ENCODE data around the gene C12orf42. TPM values are rescaled to one million over a fixed set of nuclear protein-coding genes. Genes with fewer than 3 reads are reported as not detected.

The C12orf42 gene
- total and polyA plus RNA-seq, 2 of the 4 experiments (the other 2 are of a cell fraction), result not detected

DNA sequence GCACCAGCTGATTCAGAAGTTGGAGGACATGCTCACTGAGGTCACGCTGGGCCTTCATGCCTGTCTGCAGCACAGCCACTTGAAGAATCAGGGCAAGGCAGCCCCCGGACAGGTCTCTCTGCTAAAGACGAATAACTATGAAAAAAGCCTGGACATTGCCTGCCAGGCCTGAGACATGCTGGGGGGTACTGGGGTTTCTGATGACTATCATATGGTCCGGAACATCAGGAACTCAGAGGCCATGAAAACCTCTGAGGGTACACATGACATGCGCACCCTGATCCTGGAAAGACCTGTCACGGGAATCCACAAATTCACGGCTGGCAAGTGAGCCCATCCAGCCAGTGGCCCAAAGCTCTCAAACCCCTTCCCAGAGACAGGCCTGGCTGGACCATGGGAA, 8.8 kb upstream of the C12orf42 start:
- DNase-seq (no peak), ATAC-seq (ENCODE audit: low read depth) (no peak)

More for the DNA sequence above, 8.8 kb upstream of the C12orf42 start:
- WGBS, 2 experiments (ENCODE audit: extremely low coverage in 2 of 2, insufficient read length in 1 of 2), result no CpG with 5 or more reads among the region's 7 CpGs
- ChIA-PET CTCF (no interaction called here), POLR2A (ENCODE audit: unreplicated experiment) (no interaction called here)
- H3K56ac ChIP-seq (ENCODE audit: extremely low read depth, insufficient read depth, low read length), result no peak overlapping the region
- no peak overlapping the region for H2AFZ ChIP-seq (replicated peaks; ENCODE audit: low read length, poor library complexity)
- no peaks in the 10 kb centered on the region; the same call in 1 of the 2 replicates for H3K9me3 ChIP-seq (ENCODE audit: control insufficient read depth, insufficient read depth, low read length)
- H2BK15ac ChIP-seq (ENCODE audit: low read depth, low read length), result no peak overlapping the region
- H3K4me2 ChIP-seq (ENCODE audit: low read depth, low read length), result no peak overlapping the region
- H3K79me1 ChIP-seq (ENCODE audit: low read depth in 1 of 2, low read length in 2 of 2), result no peaks in the 10 kb centered on the region
- no peaks in the 10 kb centered on the region for H3K4me1 ChIP-seq (ENCODE audit: control insufficient read depth, insufficient read depth, low read length)
- dilution Hi-C loops (cut with HindIII; ENCODE audit: low sequenced_read_pairs, unreplicated experiment) (no loop called here), in situ Hi-C loops (cut with MboI; ENCODE audit: low sequenced_read_pairs) (no loop called here), intact Hi-C loops (cut with micrococcal nuclease) (no loop called here)
- H3K9me1 ChIP-seq (ENCODE audit: insufficient read depth, low read length), result no peaks in the 10 kb centered on the region
- H4K20me1 ChIP-seq (ENCODE audit: insufficient read depth, low read length), result no peaks in the 10 kb centered on the region
- no peak overlapping the region for H3K23ac ChIP-seq (ENCODE audit: low read depth, low read length)
- H2AK5ac ChIP-seq (ENCODE audit: low read depth, low read length), result no peak overlapping the region
- no peak overlapping the region for H3K18ac ChIP-seq (ENCODE audit: low read depth, low read length)
- H2BK120ac ChIP-seq (ENCODE audit: low read depth, low read length), result no peak overlapping the region
- H3K27ac ChIP-seq (ENCODE audit: insufficient read depth, low read length), result no peak overlapping the region
- H3K4me3 ChIP-seq (ENCODE audit: insufficient read depth, low read depth, low read length), result no peak overlapping the region
- no peak overlapping the region for H4K91ac ChIP-seq (ENCODE audit: insufficient read depth, low read depth, low read length)
- no peak overlapping the region for H3K9ac ChIP-seq (ENCODE audit: low read depth, low read length)
- no peaks in the 10 kb centered on the region for H3K36me3 ChIP-seq (ENCODE audit: control insufficient read depth, insufficient read depth, low read length)
- no peak overlapping the region for H3K4ac ChIP-seq (ENCODE audit: low read depth, low read length)
- H2AK9ac ChIP-seq (replicated peaks; ENCODE audit: low read depth, low read length, poor library complexity), result no peak overlapping the region
- no peak overlapping the region for H4K5ac ChIP-seq (ENCODE audit: low read depth, low read length)
- no peak overlapping the region for H2BK20ac ChIP-seq (ENCODE audit: low read depth, low read length)
- no peak overlapping the region for H3K14ac ChIP-seq (replicated peaks; ENCODE audit: low read depth, low read length)
- BruUV-seq (replicated peaks), result no TSS peak
- TF ChIP-seq USF2 (IDR thresholded peaks at IDR 0.05; ENCODE audit: low read depth, low read length) (no peak), NFE2L2 (IDR thresholded peaks at IDR 0.05; ENCODE audit: low read depth, low read length) (no peak), MAFK (IDR thresholded peaks at IDR 0.05; ENCODE audit: low read depth, low read length) (no peak), SMC3 (IDR thresholded peaks at IDR 0.05; ENCODE audit: low read depth, low read length) (no peak), CHD1 (IDR thresholded peaks at IDR 0.05; ENCODE audit: low read depth, low read length) (no peak), POLR2A (IDR thresholded peaks at IDR 0.05; ENCODE audit: low read depth, low read length) (no peak), MAZ (IDR thresholded peaks at IDR 0.05; ENCODE audit: borderline replicate concordance, low read depth, low read length) (no peak), RAD21 (IDR thresholded peaks at IDR 0.05; ENCODE audit: low read length) (no peak), FOS (IDR thresholded peaks at IDR 0.05; ENCODE audit: low read depth, low read length) (no peak), RFX5 (IDR thresholded peaks at IDR 0.05; ENCODE audit: low read depth, low read length) (no peak), MXI1 (IDR thresholded peaks at IDR 0.05; ENCODE audit: borderline replicate concordance, low read depth, low read length) (no peak), CEBPB (IDR thresholded peaks at IDR 0.05; ENCODE audit: low read depth, low read length) (no peak), RCOR1 (IDR thresholded peaks at IDR 0.05; ENCODE audit: insufficient replicate concordance, low read length) (no peak), BHLHE40 (IDR thresholded peaks at IDR 0.05; ENCODE audit: low read depth, low read length) (no peak)
- TF ChIP-seq, protein P1, sequence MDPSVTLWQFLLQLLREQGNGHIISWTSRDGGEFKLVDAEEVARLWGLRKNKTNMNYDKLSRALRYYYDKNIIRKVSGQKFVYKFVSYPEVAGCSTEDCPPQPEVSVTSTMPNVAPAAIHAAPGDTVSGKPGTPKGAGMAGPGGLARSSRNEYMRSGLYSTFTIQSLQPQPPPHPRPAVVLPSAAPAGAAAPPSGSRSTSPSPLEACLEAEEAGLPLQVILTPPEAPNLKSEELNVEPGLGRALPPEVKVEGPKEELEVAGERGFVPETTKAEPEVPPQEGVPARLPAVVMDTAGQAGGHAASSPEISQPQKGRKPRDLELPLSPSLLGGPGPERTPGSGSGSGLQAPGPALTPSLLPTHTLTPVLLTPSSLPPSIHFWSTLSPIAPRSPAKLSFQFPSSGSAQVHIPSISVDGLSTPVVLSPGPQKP (IDR thresholded peaks at IDR 0.05; ENCODE audit: borderline replicate concordance, low read depth, low read length), result no peak
- TF ChIP-seq, protein P2, sequence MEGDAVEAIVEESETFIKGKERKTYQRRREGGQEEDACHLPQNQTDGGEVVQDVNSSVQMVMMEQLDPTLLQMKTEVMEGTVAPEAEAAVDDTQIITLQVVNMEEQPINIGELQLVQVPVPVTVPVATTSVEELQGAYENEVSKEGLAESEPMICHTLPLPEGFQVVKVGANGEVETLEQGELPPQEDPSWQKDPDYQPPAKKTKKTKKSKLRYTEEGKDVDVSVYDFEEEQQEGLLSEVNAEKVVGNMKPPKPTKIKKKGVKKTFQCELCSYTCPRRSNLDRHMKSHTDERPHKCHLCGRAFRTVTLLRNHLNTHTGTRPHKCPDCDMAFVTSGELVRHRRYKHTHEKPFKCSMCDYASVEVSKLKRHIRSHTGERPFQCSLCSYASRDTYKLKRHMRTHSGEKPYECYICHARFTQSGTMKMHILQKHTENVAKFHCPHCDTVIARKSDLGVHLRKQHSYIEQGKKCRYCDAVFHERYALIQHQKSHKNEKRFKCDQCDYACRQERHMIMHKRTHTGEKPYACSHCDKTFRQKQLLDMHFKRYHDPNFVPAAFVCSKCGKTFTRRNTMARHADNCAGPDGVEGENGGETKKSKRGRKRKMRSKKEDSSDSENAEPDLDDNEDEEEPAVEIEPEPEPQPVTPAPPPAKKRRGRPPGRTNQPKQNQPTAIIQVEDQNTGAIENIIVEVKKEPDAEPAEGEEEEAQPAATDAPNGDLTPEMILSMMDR (conservative IDR thresholded peaks at IDR 0.05; ENCODE audit: low read depth, low read length), result no peak
- no peak overlapping the region for H2BK5ac ChIP-seq (ENCODE audit: low read depth, low read length, poor library complexity, severe bottlenecking)
- no peak overlapping the region for H4K8ac ChIP-seq (ENCODE audit: low read depth in 2 of 2, low read length in 2 of 2)
- no peaks in the 10 kb centered on the region for H3K27me3 ChIP-seq (ENCODE audit: control insufficient read depth, insufficient read depth, low read length)

Measured in IMR-90 (cell line).